Measurements from ENCODE around the gene CDK14. TPM values are rescaled to one million over a fixed set of nuclear protein-coding genes. Genes with fewer than 3 reads are reported as not detected.

CDK14 gene
- total RNA-seq, 1 experiment from 2014 or later = 57.9 TPM

DNA sequence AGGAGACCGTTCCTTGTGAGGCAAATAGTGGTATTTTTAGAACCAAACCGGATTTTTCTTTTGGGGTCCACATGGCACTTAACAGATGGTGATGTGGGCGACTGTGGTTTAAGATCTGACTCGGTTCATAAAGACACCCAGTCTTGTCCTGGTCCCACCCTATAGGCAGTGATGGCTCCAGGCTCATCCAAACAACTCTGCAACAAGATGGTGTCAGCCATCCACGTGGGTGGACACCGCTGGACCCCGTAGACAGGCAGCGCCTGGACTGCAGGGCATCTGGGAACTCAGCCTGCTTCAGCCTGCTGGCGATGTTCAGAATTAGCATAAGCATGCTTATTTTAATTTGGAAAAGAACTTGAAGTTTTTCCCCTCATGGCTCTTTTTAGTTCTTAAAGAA, 409.7 kb downstream of the CDK14 start (continued):
- TF ChIP-seq TEAD1 (CRISPR knock-in tag; IDR thresholded peaks at IDR 0.05) (no peak), SOX15 (CRISPR knock-in tag; IDR thresholded peaks at IDR 0.05) (no peak), FOXK1 (CRISPR knock-in tag; IDR thresholded peaks at IDR 0.05) (no peak)
- TF ChIP-seq, protein P1, sequence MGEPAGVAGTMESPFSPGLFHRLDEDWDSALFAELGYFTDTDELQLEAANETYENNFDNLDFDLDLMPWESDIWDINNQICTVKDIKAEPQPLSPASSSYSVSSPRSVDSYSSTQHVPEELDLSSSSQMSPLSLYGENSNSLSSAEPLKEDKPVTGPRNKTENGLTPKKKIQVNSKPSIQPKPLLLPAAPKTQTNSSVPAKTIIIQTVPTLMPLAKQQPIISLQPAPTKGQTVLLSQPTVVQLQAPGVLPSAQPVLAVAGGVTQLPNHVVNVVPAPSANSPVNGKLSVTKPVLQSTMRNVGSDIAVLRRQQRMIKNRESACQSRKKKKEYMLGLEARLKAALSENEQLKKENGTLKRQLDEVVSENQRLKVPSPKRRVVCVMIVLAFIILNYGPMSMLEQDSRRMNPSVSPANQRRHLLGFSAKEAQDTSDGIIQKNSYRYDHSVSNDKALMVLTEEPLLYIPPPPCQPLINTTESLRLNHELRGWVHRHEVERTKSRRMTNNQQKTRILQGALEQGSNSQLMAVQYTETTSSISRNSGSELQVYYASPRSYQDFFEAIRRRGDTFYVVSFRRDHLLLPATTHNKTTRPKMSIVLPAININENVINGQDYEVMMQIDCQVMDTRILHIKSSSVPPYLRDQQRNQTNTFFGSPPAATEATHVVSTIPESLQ (CRISPR knock-in tag; IDR thresholded peaks at IDR 0.05) = no peak

DNA sequence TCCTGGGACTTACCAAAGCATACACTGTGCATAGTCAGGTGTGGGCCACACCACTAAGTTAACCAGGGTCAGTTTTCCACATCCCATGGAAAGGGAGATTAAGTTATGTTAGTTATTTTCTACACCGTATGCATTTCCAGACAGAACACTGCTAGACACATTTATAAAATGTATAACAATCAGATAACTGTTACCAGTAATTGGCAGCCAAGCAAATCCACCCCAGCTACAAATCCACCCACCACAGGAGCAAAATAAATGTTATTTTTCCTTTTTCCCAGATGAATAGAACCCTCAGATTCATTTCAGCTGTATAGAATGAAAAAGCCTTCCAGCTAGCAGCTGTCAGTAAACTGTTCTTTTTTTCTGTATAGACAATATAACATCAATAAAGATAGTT, 411.2 kb downstream of the CDK14 start:
- no peaks in the 10 kb centered on the region for H3K27me3 Mint-ChIP-seq (ENCODE audit: low read depth)
- H3K27ac Mint-ChIP-seq = no peak overlapping the region
- peaks cover 3% of the 10 kb centered on the region; the same call in 1 of the 2 replicates for H3K9me3 Mint-ChIP-seq
- TF ChIP-seq, protein P2, sequence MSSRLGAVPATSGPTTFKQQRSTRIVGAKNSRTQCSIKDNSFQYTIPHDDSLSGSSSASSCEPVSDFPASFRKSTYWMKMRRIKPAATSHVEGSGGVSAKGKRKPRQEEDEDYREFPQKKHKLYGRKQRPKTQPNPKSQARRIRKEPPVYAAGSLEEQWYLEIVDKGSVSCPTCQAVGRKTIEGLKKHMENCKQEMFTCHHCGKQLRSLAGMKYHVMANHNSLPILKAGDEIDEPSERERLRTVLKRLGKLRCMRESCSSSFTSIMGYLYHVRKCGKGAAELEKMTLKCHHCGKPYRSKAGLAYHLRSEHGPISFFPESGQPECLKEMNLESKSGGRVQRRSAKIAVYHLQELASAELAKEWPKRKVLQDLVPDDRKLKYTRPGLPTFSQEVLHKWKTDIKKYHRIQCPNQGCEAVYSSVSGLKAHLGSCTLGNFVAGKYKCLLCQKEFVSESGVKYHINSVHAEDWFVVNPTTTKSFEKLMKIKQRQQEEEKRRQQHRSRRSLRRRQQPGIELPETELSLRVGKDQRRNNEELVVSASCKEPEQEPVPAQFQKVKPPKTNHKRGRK (CRISPR knock-in tag; IDR thresholded peaks at IDR 0.05; ENCODE audit: borderline replicate concordance) = no peak
- TF ChIP-seq ZNF138 (CRISPR knock-in tag; conservative IDR thresholded peaks at IDR 0.05) = no peak
- TF ChIP-seq, protein P3, sequence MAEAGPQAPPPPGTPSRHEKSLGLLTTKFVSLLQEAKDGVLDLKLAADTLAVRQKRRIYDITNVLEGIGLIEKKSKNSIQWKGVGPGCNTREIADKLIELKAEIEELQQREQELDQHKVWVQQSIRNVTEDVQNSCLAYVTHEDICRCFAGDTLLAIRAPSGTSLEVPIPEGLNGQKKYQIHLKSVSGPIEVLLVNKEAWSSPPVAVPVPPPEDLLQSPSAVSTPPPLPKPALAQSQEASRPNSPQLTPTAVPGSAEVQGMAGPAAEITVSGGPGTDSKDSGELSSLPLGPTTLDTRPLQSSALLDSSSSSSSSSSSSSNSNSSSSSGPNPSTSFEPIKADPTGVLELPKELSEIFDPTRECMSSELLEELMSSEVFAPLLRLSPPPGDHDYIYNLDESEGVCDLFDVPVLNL (CRISPR knock-in tag; IDR thresholded peaks at IDR 0.05; ENCODE audit: borderline replicate concordance, low read depth) = no peak
- TF ChIP-seq, protein P4, sequence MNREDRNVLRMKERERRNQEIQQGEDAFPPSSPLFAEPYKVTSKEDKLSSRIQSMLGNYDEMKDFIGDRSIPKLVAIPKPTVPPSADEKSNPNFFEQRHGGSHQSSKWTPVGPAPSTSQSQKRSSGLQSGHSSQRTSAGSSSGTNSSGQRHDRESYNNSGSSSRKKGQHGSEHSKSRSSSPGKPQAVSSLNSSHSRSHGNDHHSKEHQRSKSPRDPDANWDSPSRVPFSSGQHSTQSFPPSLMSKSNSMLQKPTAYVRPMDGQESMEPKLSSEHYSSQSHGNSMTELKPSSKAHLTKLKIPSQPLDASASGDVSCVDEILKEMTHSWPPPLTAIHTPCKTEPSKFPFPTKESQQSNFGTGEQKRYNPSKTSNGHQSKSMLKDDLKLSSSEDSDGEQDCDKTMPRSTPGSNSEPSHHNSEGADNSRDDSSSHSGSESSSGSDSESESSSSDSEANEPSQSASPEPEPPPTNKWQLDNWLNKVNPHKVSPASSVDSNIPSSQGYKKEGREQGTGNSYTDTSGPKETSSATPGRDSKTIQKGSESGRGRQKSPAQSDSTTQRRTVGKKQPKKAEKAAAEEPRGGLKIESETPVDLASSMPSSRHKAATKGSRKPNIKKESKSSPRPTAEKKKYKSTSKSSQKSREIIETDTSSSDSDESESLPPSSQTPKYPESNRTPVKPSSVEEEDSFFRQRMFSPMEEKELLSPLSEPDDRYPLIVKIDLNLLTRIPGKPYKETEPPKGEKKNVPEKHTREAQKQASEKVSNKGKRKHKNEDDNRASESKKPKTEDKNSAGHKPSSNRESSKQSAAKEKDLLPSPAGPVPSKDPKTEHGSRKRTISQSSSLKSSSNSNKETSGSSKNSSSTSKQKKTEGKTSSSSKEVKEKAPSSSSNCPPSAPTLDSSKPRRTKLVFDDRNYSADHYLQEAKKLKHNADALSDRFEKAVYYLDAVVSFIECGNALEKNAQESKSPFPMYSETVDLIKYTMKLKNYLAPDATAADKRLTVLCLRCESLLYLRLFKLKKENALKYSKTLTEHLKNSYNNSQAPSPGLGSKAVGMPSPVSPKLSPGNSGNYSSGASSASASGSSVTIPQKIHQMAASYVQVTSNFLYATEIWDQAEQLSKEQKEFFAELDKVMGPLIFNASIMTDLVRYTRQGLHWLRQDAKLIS (CRISPR knock-in tag; IDR thresholded peaks at IDR 0.05; ENCODE audit: borderline replicate concordance) = no peak
- no peak for TF ChIP-seq SOX15 (CRISPR knock-in tag; IDR thresholded peaks at IDR 0.05)
- TF ChIP-seq SMAD4 (CRISPR knock-in tag; IDR thresholded peaks at IDR 0.05) = no peak
- no peak for TF ChIP-seq CBFB (CRISPR knock-in tag; IDR thresholded peaks at IDR 0.05; ENCODE audit: low read depth)
- TF ChIP-seq, protein P5, sequence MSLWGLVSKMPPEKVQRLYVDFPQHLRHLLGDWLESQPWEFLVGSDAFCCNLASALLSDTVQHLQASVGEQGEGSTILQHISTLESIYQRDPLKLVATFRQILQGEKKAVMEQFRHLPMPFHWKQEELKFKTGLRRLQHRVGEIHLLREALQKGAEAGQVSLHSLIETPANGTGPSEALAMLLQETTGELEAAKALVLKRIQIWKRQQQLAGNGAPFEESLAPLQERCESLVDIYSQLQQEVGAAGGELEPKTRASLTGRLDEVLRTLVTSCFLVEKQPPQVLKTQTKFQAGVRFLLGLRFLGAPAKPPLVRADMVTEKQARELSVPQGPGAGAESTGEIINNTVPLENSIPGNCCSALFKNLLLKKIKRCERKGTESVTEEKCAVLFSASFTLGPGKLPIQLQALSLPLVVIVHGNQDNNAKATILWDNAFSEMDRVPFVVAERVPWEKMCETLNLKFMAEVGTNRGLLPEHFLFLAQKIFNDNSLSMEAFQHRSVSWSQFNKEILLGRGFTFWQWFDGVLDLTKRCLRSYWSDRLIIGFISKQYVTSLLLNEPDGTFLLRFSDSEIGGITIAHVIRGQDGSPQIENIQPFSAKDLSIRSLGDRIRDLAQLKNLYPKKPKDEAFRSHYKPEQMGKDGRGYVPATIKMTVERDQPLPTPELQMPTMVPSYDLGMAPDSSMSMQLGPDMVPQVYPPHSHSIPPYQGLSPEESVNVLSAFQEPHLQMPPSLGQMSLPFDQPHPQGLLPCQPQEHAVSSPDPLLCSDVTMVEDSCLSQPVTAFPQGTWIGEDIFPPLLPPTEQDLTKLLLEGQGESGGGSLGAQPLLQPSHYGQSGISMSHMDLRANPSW (CRISPR knock-in tag; conservative IDR thresholded peaks at IDR 0.05; ENCODE audit: low read depth) = no peak
- TF ChIP-seq ETV6 (CRISPR knock-in tag; IDR thresholded peaks at IDR 0.05) = no peak
- TF ChIP-seq ZNF423 (CRISPR knock-in tag; IDR thresholded peaks at IDR 0.05) = no peak
- TF ChIP-seq ZNF121 (CRISPR knock-in tag; IDR thresholded peaks at IDR 0.05) = no peak
- TF ChIP-seq RELA (CRISPR knock-in tag; IDR thresholded peaks at IDR 0.05; ENCODE audit: borderline replicate concordance) = no peak
- TF ChIP-seq ZNF263 (CRISPR knock-in tag; IDR thresholded peaks at IDR 0.05; ENCODE audit: low read depth) = no peak
- TF ChIP-seq SMAD3 (CRISPR knock-in tag; IDR thresholded peaks at IDR 0.05; ENCODE audit: borderline replicate concordance) = no peak
- TF ChIP-seq, protein P6, sequence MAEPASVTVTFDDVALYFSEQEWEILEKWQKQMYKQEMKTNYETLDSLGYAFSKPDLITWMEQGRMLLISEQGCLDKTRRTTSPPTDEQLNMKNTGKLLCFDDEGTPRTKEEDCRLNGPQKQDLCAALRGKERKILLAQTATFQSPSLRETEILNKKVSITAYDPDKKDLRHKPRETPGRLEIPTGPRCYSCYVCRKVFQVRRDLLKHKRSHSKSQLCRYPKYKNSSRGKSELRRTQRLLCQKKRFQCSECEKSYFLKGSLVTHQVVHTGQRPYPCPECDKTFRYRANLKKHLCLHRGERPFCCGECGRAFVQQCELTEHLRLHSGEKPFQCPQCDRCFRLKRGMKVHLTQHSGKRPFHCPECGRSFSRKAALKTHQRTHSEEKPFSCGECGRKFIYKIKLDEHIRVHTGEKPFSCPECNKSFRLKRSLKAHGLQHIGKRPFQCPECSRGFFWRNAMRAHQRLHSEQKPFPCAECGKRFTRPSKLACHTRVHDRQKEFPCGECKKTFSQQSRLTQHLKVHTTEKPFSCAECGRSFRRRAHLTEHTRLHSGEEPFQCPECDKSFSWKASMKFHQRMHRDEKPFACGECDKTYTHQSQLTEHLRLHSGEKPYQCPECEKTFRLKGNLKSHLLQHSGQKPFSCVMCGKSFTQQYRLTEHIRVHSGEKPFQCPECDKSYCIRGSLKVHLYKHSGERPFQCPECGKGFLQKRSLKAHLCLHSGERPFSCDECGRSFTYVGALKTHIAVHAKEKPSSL (CRISPR knock-in tag; conservative IDR thresholded peaks at IDR 0.05) = no peak
- H3K4me1 Mint-ChIP-seq = peaks cover 3% of the 10 kb centered on the region
- DNase-seq (ENCODE audit: low spot score) (no peak), ATAC-seq (no peak)
- POLR2A ChIA-PET = no interaction called here
- CTCF ChIA-PET = no interaction called here
- no peak overlapping the region for H3K4me3 Mint-ChIP-seq
- no peaks in the 10 kb centered on the region for H3K36me3 Mint-ChIP-seq
